IPS DF 4.7 (cell line): ENCODE data around the gene TMEM94.
"Not testable (repeated sequence)": the region's sequence is repeated elsewhere in the genome, so short reads cannot be mapped to it uniquely, and the experiment has no call there.

Source experiments
- DNase-seq: peaks from one replicate; pipeline ENCODE4 v3.0.0-alpha.2; 2013; ENCODE audit warnings: low spot score; ENCODE audit errors: extremely low read depth

Gene TMEM94

DNA sequence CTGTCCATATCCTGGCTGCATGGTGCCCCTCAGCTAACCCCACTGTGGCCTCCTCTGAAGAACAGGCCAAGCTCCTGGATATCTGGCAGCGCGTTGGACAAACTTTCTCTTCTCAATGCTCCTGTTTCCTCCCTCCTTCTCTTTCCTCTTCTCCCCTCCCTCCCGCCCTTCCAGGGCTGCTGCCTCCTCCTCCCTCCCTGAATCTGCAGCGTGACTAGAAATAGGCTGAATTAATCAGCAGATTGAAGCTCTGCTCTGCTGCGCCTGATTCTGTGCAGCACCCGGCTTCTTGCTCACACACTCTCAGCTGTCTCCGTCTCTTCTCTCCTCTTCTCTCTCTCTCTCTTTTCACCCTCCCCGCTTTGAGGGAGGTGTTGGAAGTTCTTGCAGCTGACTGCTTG is 19.8 kb downstream of the TMEM94 start:
- DNase-seq, result no peak

DNA sequence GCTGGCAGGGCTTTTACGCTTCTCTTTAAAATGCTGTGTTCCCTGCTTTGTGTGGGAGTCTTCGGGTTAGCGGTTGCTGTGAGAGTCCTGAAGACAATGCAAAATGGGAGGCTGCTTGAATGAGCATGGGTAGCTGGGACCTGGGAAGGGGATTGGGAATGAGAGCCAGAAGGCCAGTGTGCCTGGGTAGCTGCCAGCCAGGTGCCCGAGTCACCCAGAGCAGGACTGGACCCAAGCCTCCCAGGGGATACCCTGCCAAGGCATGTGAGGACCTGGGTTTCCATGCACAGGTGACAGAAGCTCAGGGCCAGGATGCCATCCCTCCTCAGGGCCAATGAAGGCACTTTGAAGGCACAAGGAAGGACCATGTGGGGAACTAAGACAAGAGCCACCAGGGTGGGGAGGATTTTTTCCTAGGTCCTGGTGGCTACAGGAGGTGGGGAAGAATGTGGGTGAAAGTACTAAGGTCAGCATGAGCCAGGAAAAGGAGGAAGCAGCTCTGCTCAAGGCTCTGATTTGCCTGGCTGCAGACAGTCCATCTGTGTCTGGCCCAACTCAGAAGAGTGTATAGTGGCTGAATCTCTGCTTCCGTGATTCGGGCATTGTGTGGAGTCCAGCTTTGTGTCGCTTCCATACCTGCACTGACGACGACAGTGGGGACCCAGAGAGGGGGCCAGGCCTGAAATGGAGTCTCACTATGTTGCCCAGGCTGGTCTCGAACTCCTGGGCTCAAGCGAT is 20.5 kb downstream of the TMEM94 start:
- no peak for DNase-seq

DNA sequence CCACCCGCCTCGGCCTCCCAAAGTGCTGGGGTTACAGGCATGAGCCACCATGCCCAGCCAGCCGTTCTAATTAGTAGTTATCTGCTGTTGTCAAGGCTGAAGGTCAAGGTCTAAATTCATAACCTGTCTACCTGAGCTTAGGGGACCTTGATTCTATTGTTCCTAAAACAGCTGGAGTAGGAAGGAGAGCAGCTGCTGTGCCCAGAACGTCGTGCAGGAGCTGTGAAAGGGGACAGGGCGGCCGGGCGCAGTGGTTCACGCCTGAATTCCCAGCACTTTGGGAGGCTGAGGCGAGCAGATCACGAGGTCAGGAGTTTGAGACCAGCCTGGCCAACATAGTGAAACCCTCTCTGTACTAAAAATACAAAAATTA is 21.0 kb downstream of the TMEM94 start:
- DNase-seq, result not testable (repeated sequence)

DNA sequence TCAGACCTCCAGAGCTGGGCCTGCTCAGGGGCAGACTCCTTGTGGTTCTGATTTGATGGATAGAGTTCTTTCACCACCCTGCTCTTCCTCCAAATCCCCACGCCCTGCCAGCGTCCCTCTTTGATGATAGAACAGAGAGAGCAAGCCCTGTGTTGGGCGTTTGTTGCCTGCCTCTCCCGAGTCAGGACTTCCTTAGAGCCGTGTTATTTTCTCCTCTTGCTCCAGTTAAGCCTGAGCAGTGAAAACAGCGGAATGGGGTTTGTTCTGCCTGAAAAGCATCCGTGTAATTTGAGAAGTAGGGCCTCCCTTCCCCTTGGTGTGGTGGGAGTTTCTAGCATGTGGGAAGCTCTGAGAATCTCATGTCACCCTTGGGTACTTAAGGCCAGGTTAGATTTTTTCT is 22.1 kb downstream of the TMEM94 start:
- DNase-seq, result no peak

DNA sequence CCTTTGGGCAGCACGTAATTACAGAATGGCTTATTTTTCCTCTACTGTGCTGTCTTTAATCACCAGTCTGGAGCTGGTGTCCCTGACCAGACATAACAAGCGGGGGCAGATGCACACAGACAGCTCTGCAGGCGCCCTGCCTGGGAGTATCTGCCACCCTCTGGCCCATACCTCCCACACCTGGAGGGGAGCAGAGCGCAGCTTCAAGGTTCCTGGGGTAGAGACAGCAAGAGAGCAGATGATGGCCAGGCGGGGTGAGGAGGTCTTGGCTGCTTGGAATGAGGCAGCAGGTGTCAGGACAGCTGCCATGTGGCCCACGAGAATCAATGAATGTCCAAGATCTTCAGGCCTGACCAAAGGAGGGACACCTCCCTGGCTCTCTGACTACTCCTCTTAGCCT is 23.8 kb downstream of the TMEM94 start:
- no peak for DNase-seq

DNA sequence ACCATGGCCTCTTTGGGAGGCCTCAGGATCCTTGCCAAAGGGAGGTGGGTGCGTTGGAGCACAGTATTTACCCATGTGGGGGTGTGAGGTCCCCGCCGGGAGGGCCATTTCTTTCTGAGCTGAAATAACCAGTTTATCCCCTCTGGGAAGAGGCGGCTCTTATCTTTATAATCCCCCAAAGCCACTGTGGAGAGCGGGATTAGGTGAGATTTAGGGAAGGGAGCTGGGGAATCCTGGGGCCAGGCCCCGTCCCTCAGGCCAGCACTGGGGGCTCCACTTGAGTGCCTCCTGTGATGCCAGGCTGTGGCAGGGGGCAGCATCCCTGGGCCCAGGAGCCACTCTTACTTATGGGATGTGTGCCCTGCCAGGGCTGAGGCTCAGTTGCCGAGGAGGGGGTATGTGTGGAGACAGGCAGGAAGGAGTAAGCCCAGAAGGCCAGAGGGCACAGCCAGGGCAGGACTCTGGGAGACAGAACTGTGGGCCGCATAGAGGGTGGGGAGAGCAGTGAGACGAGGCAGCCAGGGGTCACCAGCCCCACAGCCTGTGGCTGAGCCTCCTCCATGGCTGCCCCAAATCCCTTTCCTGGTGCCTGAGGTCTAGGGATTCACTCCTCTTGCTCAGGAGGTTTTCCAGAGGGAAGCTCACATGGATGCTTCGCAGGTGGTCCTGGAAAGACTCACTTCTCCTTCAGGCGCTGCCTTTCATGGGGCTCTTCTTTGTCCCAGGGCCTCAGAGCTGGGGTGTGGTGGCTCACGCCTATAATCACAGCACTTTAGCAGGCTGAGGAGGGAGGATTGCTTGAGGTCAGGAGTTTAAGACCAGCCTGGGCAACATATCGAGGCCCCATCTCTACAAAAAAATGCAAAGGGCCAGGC is 25.0 kb downstream of the TMEM94 start:
- no peak for DNase-seq

DNA sequence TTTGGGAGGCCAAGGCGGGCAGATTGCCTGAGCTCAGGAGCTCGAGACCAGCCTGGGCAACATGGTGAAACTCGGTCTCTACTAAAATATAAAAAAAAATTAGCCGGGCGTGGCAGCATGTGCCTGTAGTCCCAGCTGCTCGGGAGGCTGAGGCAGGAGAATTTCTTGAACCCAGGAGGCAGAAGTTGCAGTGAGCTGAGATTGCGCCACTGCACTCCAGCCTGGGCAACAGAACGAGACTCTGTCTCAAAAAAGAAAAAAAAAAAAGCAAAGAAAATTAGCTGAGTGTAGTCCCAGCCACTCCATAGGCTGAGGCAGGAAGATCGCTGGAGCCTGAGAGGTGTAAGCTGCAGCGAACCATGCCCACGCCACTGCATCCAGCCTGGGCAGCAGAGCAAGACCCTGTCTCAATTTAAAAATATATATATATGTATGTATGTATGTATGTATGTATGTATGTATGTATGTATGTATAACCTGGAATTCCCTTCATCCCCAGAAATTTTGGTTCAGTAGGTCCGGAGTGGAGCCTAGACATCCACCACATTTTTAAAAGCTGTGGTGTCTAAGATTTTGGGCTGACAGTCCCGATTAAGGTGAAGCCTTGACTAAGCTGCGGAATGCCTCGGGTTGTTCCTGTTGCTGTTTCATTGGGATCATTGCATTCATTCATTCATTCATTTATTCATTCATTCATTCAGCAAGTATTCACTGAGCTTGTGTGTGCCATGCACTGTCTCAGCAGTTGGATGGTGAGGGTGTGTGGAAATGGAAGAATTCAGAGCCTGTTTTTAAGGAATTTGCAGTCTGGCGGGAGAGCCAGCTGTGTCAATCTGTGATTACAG is 25.9 kb downstream of the TMEM94 start:
- no peak for DNase-seq

DNA sequence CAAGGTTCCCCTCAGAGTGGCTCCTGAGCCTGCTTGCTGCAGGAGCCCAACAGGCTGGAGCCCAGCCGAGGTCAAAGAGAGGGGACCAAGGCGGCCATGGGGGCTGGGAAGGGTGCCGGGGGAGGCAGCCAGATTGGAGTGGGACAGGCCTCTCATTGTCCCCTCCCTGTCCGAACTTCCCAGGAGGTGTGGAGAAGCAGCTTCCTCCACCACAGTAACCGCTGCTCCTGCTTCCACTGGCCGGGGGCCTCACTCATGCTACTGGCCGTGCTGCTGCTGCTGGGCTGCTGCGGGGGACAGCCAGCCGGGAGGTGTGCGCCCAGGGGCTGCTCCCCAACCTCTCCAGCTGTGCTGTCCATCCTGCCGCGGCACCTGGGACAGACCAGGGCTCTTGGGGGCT is 29.3 kb downstream of the TMEM94 start:
- no peak for DNase-seq

DNA sequence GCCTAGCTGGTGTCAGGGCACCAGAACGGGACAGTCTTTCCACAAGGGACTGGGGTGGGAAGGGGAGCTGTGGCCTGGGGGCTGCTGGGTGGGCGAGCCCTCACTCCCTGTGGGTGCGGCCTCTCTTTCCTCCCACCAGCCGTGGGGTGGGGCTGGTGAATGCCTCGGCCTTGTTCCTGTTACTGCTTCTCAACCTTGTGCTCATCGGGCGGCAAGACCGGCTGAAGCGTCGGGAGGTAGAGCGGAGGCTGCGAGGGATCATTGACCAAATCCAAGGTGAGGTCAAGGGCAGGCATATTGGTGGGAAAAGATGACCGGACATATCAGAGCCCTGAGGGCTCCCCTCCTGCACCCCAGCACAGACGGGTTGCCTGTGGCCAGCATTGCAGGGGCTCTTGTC is 29.7 kb downstream of the TMEM94 start:
- DNase-seq, result no peak

DNA sequence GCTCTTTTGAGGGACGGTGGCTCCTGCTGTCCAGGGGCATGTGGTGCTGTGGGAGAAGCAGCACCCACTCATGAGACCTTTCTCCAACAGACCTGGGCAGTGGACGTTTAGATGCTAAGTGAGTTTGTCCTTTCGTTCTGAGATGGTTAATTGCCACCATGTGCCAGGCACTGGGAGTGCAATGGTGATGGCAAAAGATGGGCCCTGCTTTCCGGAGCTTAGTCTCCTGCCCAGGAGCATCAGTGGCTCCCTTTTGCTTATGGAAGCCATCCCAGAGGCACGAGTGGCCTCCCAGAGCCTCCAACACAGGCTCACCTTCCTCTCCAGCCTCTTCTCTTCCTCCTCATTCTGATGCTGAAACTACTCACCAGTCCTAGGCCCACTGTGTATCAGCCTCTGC is 30.5 kb downstream of the TMEM94 start:
- DNase-seq, result no peak

DNA sequence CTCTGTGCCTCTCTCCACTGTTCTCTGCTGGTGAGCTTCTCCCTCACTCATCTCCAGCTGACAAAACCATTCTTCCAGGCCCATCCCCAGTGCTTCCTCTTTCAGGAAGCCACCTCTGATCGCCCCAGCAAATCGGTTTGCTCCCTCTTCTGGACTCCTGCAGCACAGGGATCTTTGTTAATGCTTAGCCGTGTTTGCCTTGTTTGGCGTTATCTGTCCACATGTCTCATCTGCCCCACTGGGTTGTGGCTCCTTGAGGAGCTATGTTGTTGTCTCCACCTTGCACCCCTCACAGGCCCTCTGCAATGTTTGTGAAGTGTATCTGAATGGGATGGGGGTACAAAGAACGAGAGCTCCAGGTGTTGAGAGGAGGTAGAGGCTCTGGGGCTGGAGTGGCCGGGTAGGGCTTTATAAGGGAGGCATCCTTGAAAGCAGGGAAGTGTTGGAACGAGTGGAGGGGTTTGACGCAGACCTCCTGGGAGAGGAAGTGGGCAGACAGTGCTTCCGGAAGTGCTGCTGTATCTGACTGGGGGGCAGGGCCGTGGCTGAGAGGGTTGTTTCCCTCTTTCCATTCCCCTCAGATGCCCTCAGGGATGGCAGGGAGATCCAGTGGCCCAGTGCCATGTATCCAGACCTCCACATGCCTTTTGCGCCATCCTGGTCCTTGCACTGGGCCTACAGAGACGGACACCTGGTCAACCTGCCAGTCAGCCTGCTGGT is 31.1 kb downstream of the TMEM94 start:
- no peak for DNase-seq

DNA sequence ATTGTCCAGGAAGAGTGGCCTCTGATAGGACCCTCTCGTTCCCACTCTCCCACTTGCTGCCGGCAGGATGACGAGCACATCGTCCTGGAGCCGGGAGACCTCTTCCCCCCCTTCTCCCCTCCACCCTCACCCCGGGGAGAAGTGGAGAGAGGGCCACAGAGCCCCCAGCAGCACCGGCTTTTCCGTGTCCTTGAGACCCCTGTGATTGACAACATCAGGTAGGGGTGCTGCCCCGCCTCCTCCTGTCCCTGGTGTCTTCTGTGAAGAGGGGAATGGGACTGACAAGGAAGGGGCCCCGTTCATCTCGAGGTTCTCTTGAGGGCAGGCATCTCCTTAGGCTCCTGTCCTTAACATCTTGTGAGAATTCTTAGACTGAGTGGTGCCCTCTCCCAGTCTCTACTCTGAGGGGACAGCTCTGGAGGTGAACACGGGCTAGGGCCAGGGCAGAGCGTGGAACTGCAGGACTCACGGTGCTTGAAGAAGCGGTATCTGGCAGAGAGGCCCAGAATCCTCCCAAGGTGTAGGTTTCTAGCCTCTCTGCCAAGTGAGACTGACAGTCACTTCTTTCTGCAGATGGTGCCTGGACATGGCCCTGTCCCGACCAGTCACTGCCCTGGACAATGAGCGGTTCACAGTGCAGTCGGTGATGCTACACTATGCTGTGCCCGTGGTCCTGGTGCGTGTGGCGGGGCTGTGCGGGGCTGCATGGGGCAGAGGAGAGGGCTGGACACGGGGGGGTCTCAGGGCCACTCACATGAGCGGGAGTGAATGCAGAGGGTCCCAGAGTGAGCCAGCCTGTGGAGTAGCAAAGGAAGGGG is 32.5 kb downstream of the TMEM94 start:
- no peak for DNase-seq

DNA sequence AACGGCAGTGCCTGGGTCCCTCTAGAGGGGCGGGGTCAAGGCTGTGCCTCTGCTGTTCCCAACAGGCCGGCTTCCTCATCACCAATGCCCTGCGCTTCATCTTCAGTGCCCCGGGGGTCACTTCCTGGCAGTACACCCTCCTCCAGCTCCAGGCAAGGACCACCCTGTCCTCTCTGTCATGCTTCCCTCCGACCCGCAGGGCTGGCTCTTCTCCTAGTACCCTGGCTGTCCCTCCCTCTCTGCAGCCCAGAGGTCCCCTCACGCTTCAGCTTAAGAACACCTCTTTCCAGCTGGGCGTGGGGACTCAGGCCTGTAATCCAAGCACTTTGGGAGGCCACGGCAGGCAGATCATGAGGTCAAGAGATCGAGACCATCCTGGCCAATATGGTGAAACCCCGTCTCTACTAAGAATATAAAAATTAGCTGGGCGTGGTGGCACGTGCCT is 33.1 kb downstream of the TMEM94 start:
- DNase-seq, result no peak

DNA sequence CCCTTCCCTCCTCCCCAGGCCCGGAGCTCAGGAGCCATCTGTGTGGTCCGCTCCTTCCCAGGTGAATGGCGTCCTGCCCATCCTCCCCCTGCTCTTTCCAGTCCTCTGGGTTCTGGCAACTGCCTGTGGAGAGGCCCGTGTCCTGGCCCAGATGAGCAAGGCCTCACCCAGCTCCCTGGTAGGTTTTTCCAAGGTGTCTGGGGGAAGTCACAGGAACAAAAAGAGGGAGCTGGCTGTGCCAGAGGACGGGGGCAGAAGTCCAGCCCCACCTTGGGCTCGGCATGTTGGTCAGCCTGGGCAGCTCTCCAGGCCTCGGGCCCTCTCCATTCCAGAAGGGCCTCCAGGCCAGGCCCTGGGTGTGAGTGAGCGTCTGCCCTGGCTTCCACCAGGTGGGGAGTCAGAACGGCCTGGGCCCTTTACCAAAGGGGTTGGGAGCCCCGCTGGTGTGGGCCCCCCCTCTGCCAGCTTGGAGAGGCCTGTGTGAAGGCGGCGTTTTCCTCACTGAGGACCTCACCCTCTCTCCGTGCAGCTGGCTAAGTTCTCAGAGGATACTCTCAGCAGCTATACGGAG is 33.8 kb downstream of the TMEM94 start:
- DNase-seq, result no peak

DNA sequence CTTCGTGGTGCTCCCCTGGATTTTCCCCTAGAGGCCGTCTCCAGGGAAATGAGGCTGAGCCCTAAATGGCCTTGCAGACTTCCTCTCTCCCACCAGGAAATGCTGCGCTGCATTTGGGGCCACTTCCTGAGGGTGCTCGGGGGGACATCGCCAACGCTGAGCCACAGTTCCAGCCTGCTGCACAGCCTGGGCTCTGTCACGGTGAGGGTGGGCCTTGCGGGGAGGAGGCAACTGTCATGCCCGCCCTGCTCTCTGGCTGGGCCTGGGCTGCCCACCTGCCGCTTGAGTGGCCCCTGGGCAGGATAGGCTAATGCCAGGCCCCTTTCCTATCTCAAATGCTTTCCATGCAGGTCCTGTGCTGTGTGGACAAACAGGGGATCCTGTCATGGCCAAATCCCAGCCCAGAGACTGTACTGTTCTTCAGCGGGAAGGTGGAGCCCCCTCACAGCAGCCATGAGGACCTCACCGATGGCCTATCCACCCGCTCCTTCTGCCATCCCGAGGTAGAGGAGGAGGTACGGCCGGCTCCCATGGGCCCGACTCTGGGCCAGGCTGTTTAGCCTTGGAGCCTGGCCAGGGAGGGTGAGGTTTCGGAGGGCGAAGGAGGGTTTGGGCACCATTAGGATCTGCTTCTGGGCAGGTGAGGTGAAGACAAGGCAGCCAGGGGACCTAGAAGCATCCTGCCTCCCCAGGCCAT is 34.7 kb downstream of the TMEM94 start:
- no peak for DNase-seq

DNA sequence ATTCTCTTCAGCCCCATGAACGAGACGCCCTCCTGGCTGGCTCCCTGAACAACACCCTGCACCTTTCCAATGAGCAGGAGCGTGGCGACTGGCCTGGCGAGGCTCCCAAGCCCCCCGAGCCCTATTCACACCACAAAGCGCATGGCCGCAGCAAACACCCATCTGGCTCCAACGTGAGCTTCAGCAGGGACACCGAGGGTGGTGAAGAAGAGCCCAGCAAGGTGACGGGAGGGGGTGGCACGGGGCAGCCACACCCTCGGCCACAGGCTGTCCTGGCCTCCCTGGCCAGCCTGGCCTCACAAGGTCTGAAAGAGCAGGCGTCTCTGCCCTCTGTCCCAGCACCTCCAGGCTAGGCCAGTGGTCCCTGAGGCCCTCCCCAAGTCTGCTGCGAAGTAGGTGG is 35.2 kb downstream of the TMEM94 start:
- no peak for DNase-seq

DNA sequence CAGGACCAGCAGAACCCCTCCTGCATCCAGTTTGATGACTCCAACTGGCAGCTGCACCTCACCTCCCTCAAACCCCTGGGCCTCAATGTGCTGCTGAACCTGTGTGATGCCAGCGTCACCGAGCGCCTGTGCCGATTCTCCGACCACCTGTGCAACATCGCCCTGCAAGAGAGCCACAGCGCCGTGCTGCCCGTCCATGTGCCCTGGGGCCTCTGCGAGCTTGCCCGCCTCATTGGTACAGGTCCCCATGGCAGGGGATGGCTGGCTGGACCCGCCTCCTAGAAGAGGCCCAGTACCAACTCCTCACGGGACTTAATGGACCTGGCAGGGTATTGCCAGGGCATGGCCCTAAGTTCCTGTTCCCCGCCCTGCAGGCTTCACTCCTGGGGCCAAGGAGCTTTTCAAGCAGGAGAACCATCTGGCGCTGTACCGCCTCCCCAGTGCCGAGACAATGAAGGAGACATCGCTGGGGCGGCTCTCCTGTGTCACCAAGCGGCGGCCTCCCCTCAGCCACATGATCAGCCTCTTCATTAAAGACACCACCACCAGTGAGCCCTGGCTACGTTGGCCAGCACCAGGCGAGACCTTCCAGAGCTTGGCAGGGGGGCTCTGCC is 36.2 kb downstream of the TMEM94 start:
- no peak for DNase-seq

DNA sequence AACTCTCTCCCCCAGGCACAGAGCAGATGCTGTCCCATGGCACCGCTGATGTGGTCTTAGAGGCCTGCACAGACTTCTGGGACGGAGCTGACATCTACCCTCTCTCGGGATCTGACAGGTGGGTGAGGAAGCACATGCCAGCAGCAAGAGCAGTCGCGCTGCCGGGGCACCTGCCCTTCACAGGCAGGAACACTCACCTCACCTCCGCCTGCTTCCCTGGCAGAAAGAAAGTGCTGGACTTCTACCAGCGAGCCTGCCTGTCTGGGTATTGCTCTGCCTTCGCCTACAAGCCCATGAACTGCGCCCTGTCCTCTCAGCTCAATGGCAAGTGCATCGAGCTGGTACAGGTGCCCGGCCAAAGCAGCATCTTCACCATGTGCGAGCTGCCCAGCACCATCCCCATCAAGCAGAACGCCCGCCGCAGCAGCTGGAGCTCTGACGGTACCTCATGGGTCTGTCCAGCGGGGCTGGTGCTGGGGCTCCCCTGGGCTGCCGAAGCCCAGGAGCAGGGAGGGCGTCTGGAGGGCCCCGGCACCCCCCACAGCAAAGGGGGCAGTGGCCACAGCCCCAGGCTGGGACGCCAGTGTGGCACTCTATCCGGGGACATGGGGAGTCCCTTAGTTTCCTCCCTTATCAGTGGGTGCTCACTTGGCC is 37.2 kb downstream of the TMEM94 start:
- DNase-seq, result no peak
